Urinary bladder (tissue), 4 donors: ENCODE data around the gene TTC34. TPM values are rescaled to one million over a fixed set of nuclear protein-coding genes. Genes with fewer than 3 reads are reported as not detected.
"Not testable (repeated sequence)": the region's sequence is repeated elsewhere in the genome, so short reads cannot be mapped to it uniquely, and the experiment has no call there.

ENCODE experiments used
- DNase-seq: peaks from one replicate; pipeline ENCODE4 v3.0.0-alpha.2; 2015; ENCODE audit errors: extremely low spot score
- H3K27ac ChIP-seq: one replicate; pipeline ENCODE4 v1.5.1; 2013; ENCODE audit warnings: low read depth, mild to moderate bottlenecking, moderate library complexity
- H3K36me3 ChIP-seq: one replicate; pipeline ENCODE4 v1.6.1; 2013; ENCODE audit warnings: mild to moderate bottlenecking, moderate library complexity; ENCODE audit not compliant: insufficient read depth
- H3K4me1 ChIP-seq: one replicate; pipeline ENCODE4 v1.6.1; 2013; ENCODE audit warnings: mild to moderate bottlenecking, moderate library complexity; ENCODE audit not compliant: insufficient read depth
- H3K4me3 ChIP-seq: one replicate; pipeline ENCODE4 v1.5.1; 2013; ENCODE audit warnings: low read depth, low read length
- WGBS: extraction: QIAGEN DNeasy Blood & Tissue Kit; methylation state at CpG from one replicate; pipeline ENCODE4 v1.1.7; 2013; 5-methylcytosine and 5-hydroxymethylcytosine counted together
- polyA plus RNA-seq: library from polyadenylated mRNA; stranded (reverse); fragments of 200-250 nt; gene quantifications from one replicate; pipeline ENCODE4 v1.2.3, GENCODE V29; 2013
- total RNA-seq: library from RNA; depleted of rRNA; stranded (reverse); fragments of >200 nt; gene quantifications from one replicate; pipeline ENCODE4 v1.2.3, GENCODE V29; 2014
- donor health status: healthy with polysubstance abuse.
- donor health status: healthy.

Gene TTC34
- total and polyA plus RNA-seq, 2 donors: 0.16 to 0.32 TPM

DNA sequence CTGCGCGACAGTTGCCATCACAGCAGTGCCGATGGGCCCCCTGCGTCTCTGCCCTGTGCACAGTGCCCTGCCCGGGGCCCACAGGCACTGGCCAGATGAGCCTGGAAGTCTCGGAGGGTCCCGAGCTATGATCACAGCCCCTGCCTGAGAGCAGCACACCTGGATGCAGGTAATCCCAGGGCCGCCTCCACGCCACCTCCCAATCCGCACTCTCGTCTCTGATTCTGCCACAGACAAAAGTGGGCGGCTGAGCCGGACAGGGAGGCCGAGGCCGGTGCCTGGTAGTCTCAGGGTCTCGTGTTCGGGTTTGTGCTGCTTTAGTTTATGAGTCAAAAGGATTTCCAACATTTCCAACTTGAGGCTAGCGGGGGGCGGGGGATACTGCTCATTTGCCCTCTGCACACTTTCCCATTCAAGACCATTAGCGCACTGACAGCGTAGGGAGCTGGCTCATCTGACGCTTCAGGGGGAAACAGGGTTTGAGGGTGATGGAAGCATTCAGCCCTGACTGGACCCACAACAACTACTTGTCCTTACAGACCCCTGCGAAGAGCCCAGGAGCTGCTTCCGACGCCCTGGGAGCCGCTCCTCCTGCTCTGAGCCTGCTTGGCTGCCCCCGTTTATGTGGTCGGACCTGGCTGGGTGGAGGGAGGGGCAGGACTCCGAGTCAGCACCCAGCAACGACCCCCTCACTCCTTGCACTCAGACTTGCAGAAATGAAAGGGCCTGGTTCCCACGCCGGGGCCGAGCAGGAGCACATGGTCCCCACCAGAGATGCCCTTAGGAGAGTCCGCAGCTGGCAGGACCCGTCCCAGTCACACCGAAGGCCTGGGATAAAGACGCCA is 1.8 kb upstream of the TTC34 start:
- no peak overlapping the region for H3K27ac ChIP-seq
- no peak overlapping the region for H3K4me3 ChIP-seq
- H3K4me1 ChIP-seq: no peaks in the 10 kb centered on the region
- WGBS: 76% methylated on average over 37 of the region's 37 CpGs
- no peak for DNase-seq
- no peaks in the 10 kb centered on the region for H3K36me3 ChIP-seq

- H3K36me3 ChIP-seq: no peaks in the 10 kb centered on the region
- WGBS: 72% methylated on average over 10 of the region's 10 CpGs
- H3K4me3 ChIP-seq: no peak overlapping the region
- H3K4me1 ChIP-seq: no peaks in the 10 kb centered on the region
- DNase-seq: no peak
- H3K27ac ChIP-seq: no peak overlapping the region
Measured at GRCh38 chr1:2802421-2802961, 998 bp upstream of the TTC34 start.

DNA sequence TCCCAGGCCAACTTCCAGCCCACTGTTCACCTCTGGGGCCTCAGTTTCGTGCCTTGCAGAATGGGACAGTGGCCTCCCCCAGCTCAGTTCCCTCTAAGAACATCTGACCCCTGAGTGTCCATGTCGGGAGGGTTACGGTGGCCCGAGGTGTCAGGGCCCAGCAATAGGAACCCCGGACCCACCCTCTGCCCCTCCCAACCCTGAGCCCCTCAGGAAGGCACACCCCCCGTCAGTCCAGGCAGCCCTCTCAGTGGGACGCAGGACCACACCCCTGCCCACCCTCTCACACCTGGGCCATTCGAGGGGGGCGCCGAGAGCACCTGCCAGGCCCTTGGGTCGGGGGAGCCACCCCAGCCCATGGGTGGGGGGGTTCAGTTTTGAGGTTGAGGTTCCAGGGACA is 447 bp downstream of the TTC34 start:
- no peak overlapping the region for H3K4me3 ChIP-seq
- H3K4me1 ChIP-seq: no peaks in the 10 kb centered on the region
- H3K36me3 ChIP-seq: no peaks in the 10 kb centered on the region
- no peak for DNase-seq
- no peak overlapping the region for H3K27ac ChIP-seq
- 72% methylated on average over 11 of the region's 11 CpGs for WGBS

GRCh38 chr1:2800664-2801045 is 838 bp downstream of the TTC34 start:
- Histone ChIP-seq H3K4me3 (no peak overlapping the region), H3K27ac (no peak overlapping the region), H3K4me1 (no peaks in the 10 kb centered on the region), H3K36me3 (no peaks in the 10 kb centered on the region)
- WGBS: 68% methylated on average over 12 of the region's 12 CpGs
- no peak for DNase-seq

GRCh38 chr1:2799811-2800663 is 1.5 kb downstream of the TTC34 start:
- no peaks in the 10 kb centered on the region for H3K4me1 ChIP-seq
- H3K4me3 ChIP-seq: no peak overlapping the region
- WGBS: 87% methylated on average over 49 of the region's 49 CpGs
- no peak overlapping the region for H3K27ac ChIP-seq
- no peak for DNase-seq
- H3K36me3 ChIP-seq: no peaks in the 10 kb centered on the region

DNA sequence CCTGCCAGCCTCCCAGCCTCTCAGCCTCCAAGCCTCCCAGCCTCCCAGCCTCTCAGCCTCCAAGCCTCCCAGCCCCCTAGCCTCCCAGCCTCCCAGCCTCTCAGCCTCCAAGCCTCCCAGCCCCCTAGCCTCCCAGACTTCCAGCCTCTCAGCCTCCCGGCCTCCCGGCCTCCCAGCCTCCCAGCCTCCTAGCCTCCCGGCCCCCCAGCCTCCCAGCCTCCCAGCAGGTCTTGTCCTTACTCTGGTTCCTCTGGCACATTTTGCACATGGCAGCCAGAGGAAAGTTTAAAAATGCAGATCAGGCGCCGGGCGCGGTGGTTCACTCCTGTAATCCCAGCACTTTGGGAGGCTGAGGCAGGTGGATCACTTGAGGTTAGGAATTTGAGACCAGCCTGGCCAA is 2.5 kb downstream of the TTC34 start:
- not testable (repeated sequence) for H3K4me3 ChIP-seq, H3K4me1 ChIP-seq, H3K27ac ChIP-seq, H3K36me3 ChIP-seq, DNase-seq
- 98% methylated on average over 7 of the region's 7 CpGs for WGBS

- DNase-seq: no peak
- WGBS: 54% methylated on average over 6 of the region's 6 CpGs
- Histone ChIP-seq H3K4me3 (no peak overlapping the region), H3K4me1 (no peaks in the 10 kb centered on the region), H3K36me3 (no peaks in the 10 kb centered on the region), H3K27ac (no peak overlapping the region)
Measured at GRCh38 chr1:2797741-2798016, 3.8 kb downstream of the TTC34 start.

- Histone ChIP-seq H3K36me3 (no peaks in the 10 kb centered on the region), H3K4me3 (no peak overlapping the region), H3K4me1 (no peaks in the 10 kb centered on the region), H3K27ac (no peak overlapping the region)
- 43% methylated on average over 19 of the region's 19 CpGs for WGBS
- DNase-seq: no peak
Measured at GRCh38 chr1:2796890-2797740, 4.4 kb downstream of the TTC34 start.

- Histone ChIP-seq H3K36me3 (no peaks in the 10 kb centered on the region), H3K27ac (no peak overlapping the region), H3K4me1 (no peaks in the 10 kb centered on the region), H3K4me3 (no peak overlapping the region)
- DNase-seq: no peak
- WGBS: 76% methylated on average over 6 of the region's 6 CpGs
Measured at GRCh38 chr1:2795926-2796325, 5.6 kb downstream of the TTC34 start.

GRCh38 chr1:2791027-2791760 is 10.3 kb downstream of the TTC34 start:
- 68% methylated on average over 18 of the region's 18 CpGs for WGBS
- no peaks in the 10 kb centered on the region for H3K36me3 ChIP-seq
- no peak overlapping the region for H3K27ac ChIP-seq
- H3K4me1 ChIP-seq: no peaks in the 10 kb centered on the region
- no peak for DNase-seq
- H3K4me3 ChIP-seq: no peak overlapping the region

DNA sequence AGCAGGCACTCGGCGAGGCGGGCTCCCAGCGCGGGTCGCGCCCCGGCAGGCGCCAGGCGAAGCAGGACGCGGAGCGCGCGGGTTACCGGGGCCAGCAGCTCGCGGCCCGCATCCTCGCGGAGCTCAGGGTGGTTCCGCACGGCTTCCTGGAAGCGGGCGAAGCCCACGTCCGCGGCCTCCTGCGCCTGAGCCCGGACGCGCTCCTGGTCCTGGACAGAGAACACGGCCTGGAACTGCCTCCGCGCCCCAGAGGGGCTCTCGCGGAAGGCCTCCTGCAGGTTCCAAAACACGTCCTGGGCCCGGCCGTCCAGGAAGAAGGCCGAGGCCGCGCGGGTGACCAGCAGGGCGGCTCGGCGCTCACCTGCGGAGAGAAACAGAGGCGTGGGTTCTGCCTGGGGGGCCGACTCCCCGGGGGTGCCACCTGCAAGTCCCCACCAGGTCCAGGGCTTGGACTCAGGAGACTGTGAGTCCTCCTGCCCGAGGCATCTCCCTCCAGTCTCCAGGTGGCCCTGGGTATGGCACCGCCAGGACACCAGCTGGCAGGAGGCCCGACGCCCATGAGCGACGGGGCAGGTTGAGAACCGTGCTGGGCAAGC is 11.4 kb downstream of the TTC34 start:
- no peak for DNase-seq
- H3K4me1 ChIP-seq: no peaks in the 10 kb centered on the region
- no peak overlapping the region for H3K4me3 ChIP-seq
- WGBS: 18% methylated on average over 58 of the region's 58 CpGs
- H3K27ac ChIP-seq: no peak overlapping the region
- H3K36me3 ChIP-seq: no peaks in the 10 kb centered on the region

DNA sequence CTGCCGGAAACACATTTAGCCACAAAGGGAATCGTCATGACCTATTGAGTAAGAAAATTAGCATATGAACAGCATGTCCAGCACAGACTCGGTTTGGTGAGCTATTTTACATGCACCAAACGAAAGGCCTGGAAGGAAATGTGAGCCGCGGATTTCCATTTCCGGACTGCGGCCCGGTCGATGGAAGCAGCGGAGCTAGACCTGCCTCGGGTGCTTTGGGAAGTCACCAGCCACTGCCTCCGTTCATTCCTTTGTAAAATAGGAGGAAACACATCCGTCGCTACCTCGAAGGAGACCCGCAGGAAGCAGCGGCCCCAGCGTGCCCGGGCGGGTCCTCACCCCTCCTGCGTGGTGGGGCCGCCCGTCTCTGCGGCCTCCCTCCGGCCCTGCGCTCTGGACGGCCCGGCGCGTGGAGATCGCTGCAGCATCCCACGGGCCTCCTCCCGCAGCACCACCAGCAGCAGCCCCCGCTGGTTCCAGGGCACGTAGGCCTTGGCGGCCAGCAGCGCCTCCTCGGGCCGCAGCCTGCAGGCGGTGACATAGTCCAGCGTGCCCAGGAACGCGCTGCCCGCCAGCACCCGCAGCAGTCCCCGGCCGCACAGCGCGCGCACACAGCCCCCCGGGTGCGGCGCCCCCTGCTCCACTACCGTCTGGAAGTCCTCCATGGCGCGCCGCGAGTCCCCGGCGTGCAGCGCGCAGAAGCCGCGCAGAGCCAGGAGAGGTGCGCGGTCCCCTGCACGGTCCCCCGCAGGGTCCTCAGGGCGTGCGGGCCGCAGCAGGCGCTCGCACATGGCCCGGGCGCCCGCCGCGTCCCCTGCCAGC is 12.1 kb downstream of the TTC34 start:
- Histone ChIP-seq H3K36me3 (no peaks in the 10 kb centered on the region), H3K27ac (no peak overlapping the region), H3K4me3 (no peak overlapping the region), H3K4me1 (no peaks in the 10 kb centered on the region)
- 4% methylated on average over 79 of the region's 79 CpGs for WGBS
- DNase-seq: no peak
